HG03139 (cell line): ENCODE results near the gene TIAM1.

Experiments used
- ATAC-seq: cut with Tn5 transposase; IDR thresholded peaks from one replicate; pipeline ENCODE4 v1.9.1; 2021; ENCODE audit not compliant: unreplicated experiment

Gene TIAM1

GRCh38 chr21:31143036-31143435, 201.0 kb downstream of the TIAM1 start:
- ATAC-seq: no peak

- ATAC-seq: no peak
Measured at GRCh38 chr21:31142600-31142999, 201.5 kb downstream of the TIAM1 start.

GRCh38 chr21:31141389-31142000, 202.6 kb downstream of the TIAM1 start:
- ATAC-seq: no peak

- ATAC-seq: no peak
Measured at GRCh38 chr21:31140676-31141075, 203.4 kb downstream of the TIAM1 start.

GRCh38 chr21:31140025-31140424, 204.0 kb downstream of the TIAM1 start:
- no peak for ATAC-seq

GRCh38 chr21:31137960-31138359, 206.1 kb downstream of the TIAM1 start:
- ATAC-seq: no peak

GRCh38 chr21:31136891-31137290, 207.2 kb downstream of the TIAM1 start:
- ATAC-seq: peak; percentile 45

- no peak for ATAC-seq
Measured at GRCh38 chr21:31135531-31136184, 208.4 kb downstream of the TIAM1 start.

GRCh38 chr21:31133243-31133830, 210.7 kb downstream of the TIAM1 start:
- ATAC-seq: peak; percentile 9

- ATAC-seq: peak; percentile 74
Measured at GRCh38 chr21:31132574-31133242, 211.4 kb downstream of the TIAM1 start.

- no peak for ATAC-seq
Measured at GRCh38 chr21:31130821-31131220, 213.2 kb downstream of the TIAM1 start.

GRCh38 chr21:31128234-31128633, 215.8 kb downstream of the TIAM1 start:
- ATAC-seq: no peak

- ATAC-seq: no peak
Measured at GRCh38 chr21:31124010-31124409, 220.1 kb downstream of the TIAM1 start.

- ATAC-seq: no peak
Measured at GRCh38 chr21:31119199-31119598, 224.9 kb downstream of the TIAM1 start.

GRCh38 chr21:31117128-31117916, 226.7 kb downstream of the TIAM1 start:
- ATAC-seq: no peak

GRCh38 chr21:31115249-31115648, 228.8 kb downstream of the TIAM1 start:
- ATAC-seq: no peak

GRCh38 chr21:31111093-31111492, 233.0 kb downstream of the TIAM1 start:
- ATAC-seq: no peak

- ATAC-seq: no peak
Measured at GRCh38 chr21:31110430-31110829, 233.6 kb downstream of the TIAM1 start.

- no peak for ATAC-seq
Measured at GRCh38 chr21:31107871-31108270, 236.2 kb downstream of the TIAM1 start.

- ATAC-seq: no peak
Measured at GRCh38 chr21:31107176-31107785, 236.8 kb downstream of the TIAM1 start.
